GM21515 (cell line): ENCODE measurements around the gene CAV3.

Source experiments
- ATAC-seq: cut with Tn5 transposase; IDR thresholded peaks from one replicate; pipeline ENCODE4 v1.9.1; 2021; ENCODE audit not compliant: unreplicated experiment

Gene CAV3

DNA sequence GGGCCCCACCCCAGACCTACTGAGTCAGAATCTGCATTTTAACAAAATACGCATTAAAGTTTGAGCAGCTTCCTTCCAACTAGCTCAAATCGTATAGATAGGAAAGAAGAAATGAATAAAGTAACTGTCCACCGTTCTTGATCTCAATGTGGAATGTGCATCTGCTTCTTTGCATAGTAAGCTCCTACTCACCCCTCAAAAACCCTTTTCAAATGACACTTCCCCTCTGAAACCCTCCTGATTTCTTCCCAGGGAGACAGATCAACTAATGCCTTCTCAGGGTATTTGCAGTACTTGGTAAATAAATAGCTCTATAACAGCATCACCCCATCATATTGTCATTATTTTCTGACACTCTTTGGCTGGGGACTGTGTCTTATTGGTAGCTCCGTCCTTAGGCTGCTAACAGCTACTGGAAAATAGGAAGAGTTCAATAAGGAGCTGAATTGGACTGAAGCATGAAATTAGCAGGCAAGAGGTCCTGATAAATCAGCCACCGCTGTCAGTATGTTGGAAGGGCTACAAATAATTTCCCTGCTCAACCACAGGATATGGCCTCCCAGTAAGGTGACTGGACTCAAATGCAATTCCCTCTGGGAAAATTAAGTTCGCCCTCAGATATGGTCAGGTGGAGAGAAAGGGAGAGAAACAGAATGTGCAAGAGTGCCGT, 25.6 kb downstream of the CAV3 start:
- ATAC-seq = no peak

DNA sequence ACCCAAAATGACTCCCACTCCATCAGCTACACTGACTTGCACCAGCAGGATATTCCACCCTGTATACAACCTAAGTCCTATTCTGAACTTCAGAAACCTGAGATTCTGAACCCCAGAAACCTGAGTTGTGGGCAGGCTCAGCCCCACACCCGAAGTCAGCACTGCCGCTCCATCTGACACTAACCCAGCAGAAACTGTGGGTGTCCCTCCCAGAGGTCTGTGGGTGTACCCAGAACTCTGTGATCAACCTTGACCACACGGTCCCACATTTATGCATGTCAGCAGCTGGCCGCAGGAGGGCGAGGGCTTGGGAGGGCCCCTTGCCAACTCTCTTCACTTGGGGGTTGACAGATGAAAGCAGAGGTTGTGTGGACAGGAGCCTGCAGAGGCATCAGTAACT, 26.5 kb downstream of the CAV3 start:
- no peak for ATAC-seq

DNA sequence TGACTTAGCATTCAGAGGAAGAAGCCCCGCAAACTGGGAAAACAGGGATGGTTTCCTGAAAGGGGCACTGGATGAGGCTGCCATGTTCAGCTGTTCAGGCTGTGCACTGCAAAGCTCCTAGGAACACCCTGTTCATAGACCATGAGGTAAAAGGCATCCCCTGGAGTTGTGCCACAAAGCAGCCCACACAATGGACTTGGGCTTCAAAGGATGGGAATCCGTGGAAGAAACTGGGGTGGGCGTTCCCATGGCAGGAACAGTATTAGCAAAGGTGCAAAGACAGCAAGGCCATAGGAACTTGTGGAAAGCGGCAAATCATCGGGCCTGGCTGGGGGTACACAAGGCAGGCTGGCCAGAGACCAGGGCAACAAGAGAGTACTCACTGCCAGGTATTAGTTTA, 26.9 kb downstream of the CAV3 start:
- ATAC-seq = no peak

DNA sequence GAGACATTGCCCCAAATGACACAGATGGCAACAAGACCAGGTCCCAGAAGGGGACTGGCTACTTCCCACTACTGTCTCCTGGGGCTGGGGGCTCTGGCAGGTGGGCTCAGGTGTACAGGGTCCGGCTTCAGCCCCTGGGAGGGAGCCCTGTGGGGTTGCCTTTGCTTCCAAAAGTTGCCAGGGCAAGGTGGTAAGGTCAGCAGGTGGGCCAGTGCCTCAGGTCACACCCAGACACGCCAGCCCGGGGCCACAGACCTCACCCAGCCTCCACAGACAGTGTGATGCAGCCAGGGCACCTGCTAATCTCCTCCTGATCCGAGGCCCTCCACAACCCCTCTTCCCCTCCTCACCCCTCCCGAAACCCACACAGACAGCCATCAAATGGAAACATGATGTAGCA, 28.3 kb downstream of the CAV3 start:
- ATAC-seq = no peak

DNA sequence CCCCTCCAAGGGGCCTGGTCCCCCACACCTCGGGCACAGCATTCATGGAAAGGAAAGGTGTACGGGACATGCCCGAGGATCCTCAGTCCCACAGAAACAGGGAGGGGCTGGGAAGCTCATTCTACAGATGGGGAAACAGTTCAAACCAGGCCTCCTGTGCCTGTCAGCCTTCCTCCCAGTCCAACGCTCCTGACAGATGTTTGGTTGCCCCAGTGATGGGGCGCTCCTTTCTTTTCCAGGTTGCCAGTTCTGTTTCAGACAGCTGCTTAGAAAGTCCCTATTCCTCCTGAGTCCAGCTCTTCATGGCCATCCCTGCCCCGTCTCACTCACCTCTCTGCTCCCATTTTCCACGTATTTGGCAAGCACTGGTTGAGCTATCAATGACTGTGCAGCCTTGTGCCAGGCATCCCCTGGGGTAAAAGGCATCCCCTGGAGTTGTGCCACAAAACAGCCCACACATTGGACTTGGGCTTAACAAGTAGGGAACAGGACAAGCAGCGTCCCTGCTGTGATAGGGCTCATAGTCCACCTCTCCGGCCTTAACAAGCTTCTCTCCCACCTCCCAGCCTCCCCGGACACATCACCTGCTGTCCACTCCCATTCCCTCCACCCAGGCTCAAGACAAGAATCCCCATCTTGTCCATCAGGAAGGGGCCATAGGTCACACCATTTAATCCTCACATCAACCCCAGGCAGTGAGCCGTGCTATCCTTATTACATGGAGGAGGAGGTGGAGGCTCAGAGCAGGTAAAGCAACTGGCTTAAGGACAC, 29.2 kb downstream of the CAV3 start:
- ATAC-seq = no peak

DNA sequence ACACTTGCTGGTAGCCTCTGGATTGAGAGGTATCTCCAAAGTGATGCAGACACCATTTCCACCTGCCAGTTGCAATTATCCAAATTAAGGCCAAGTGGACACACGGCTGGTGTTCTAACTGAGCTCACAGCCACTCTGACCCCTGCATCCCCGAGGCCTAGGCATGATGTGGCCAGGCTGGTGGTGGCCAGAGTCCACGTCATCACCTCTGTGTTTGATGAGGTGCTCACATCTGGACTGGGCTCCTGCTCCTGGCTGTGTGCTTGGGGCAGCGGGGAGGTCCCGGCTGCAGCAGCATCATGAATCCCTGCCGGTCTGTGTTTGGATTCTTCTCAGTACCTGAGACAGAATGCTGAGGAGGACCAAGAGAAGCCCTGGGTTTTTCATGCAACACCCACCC, 30.9 kb downstream of the CAV3 start:
- ATAC-seq = no peak

DNA sequence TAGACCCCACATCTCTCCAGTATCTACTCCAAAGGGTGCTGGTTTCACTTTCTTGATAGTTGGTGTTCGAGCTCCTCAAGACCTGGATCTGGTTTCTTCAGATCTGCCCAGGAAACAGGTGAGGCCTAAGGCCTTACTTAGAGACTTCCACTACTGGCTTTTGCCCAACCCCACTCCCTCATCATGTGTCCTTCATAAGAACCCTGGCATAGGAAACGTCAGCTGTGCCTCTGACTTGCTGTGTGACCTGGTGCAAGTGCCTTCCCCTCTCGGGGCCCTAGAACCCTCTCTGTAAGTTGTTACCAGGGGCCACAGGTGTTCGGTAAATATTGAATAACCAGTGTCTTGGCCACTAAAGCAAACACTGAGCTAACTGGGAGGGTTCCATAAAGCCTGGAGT, 31.9 kb downstream of the CAV3 start:
- ATAC-seq = no peak

DNA sequence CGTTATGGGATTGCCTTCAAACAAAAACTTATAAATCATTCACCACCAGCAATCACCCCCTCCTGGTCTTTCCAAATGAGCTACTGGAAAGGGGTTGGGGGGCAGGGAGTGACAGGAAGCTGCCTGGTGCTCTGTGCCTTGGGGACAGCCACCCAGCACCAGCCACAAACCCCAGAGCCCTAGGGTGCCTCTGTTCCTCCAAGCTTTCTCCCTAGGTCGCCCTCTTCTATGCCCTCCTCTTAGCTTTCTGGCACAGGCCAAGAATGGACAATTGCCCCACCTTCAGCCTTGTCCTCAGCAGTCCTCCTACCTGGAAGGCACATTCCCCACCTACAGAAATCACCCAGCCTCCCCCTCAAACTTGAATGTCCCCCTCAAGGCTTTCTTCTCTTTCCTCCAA, 32.5 kb downstream of the CAV3 start:
- ATAC-seq = no peak

DNA sequence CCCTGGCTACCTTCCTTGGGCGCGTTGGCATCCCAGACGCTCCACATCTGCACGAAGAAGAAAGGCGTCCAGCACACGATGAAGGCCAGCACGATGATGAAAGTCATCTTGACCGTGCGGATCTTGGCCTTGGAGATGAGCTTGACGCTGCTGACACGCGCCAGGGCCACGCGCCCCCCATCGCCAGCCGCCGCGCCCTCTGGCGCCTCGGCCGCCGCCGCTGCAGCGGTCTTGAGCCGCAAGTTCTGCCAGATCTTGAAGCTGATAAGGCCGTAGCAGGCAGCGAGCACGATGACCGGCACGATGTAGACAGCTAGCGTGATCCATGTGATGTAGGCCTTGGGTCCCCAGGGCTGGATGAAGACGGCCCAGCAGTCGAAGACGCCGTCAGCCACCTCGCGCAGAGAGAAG, 33.7 kb downstream of the CAV3 start:
- no peak for ATAC-seq

DNA sequence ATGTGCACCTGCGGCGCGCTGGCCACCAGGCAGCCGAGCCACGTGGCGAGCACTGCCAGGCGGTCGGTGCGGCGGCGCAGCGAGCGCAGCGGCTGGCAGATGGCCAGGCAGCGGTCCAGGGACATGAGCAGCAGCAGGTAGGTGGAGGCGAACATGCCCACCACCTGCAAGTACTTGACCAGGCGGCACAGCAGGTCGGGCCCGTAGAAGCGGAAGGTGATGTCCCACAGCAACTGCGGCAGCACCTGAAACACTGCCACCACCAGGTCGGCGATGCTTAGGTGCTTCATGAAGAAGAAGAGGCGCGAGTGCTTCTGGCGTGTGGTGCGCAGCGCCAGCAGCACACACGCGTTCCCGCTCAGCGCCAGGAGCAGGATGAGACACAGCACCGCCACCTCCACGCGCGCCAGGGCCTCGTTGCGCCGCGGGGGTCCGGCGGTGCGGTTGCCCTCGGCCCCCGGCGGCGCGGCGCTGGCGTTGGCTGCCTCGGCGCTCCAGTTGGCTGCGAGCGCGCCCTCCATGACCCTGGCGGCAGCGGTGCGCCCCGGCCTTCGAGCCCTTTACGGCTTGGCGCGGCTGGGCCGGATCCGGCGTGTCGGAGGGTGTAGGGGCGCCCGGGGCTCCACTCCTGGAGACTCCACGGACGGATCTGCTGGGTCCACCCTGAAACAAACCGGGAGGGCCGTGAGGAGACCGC, 34.2 kb downstream of the CAV3 start:
- peak; percentile 61 for ATAC-seq

DNA sequence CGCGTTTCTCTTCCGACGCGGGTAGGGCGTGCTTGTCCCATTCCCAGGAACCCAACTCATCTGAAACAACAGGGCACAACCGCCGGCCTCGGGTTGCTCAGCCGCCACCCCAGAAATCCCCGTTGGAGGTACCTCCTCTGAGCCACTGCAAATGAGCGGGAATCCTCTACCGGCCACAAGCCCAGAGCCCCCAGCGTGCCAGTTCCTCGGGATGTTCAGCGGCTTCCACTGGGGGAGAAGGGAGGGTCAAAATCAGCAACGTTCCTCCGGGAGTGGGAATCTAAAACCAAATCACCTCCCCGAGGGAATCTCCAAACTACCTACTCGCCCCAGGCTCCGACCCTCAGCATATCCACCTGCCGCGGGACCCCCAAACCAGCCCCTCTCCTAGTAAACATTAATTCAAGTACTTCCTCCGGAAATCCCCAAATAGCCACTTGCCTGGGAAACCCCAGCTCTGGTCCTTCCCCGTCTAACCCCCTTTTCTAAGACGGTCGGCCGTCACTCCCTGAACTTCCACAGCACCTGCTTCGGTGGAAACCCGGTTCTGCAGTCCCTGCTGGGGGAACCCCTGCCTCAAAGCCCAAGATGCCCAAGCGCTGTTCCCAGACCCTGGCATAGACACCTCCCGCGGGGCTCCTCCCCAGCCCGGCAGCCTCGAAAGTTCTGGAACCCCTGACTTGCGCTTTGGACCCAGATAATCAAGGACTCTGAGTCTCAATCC, 34.9 kb downstream of the CAV3 start:
- ATAC-seq = peak; percentile 13

DNA sequence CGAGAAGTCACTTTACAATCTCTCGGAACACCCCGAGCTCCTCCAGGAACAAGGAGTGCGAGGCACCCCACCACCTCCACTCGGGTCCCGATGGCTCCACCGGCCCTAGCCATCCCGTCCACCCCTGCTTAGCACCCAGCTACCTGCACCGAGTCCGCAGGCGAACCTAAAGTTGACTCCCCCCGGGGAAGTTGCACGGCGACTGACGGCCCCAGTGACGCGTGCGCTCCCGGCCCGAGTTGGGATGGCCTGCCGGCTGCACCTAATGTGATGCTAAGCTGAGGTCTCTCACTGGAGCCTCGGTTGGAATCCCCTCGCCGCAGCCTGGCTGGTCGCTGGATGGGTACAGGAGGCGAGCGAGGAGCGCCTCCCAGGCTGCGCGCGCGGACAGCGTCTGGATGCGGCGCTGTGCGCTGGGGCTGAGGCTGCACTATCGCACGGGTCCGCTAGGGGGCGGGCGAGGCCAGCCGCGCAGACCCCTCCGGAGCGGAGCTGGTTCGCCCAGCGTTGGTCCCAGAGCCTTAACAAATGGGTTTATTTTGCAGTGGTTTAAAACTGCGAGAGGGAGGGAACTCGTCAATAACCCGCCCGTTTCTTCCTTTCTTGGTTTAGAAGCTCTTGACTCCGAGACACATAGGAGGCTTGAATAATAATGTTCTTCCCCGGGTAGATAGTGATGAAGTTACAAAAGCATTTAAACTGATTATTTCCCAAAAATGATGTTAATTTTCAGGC, 35.7 kb downstream of the CAV3 start, which contains the start of gene OXTR:
OXTR (minus strand) TSS at position 526 of the 735 bp plus-strand sequence. CDS start 1,426 bp downstream, outside the sequence.
- peak; percentile 77 for ATAC-seq

DNA sequence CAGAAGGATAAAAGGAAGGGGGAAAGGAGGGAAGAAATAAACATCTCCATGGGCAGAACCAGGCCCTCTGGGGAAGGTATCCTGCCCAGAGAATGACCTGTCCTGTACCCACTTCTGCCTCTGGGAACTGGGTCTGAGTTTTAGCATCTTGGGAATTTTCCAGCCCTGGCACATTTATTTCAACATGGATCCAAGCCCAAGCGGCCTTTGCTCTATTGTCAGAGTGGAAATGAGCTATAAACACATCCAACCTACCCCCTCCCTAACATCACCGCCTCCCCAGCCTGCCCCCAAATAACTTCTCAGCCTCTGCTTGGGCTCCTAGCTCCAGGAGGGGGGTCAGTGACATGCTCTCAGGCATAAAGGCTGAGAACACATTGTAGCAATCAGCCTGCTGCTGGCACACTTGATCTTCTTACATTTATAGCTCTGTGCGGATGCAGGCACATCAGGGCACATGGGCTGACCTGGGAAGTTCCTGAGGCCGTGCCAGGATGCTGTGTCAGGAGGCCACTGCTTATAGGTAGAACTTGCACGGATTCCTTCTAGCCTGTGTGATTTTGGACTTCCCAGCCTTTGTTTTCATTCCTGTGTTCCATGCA, 40.4 kb downstream of the CAV3 start:
- ATAC-seq = no peak

DNA sequence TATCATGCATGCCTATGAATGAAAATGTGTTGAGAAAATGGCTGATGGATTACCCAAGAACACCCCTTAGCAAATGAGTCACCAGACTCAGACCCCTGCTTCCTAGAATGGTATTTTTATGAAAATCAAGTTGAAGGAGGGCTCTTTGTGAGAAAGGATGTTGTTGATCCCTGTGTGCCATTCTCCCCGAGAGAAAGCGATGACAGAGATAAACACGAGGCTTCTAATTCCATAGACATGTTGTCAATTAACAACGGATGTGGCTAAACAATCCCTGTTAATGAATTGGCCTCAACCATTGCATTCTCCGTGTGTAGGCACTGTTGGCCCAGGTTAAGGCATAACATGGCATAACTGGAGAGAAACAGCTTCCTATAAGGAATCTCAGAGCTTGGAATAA, 41.6 kb downstream of the CAV3 start:
- ATAC-seq = no peak

DNA sequence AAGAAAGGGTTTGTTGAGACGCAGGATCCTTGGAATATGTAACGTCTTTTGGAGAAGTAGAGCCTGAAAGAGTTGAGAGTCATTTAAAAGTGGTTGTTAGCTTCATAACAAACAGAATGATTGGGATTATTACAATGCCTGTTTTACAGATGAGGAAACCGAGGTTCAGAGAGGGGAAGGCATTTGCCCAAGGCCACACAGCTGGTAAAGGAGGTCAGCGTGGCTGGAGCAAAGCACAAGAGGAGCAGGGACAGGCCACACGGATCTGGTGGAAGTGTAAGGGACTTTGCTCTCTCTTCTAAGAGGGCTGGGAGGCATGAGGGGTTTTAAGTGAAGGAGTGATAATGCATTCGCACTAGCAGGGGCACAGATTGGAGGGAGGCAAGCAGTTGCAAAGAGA, 42.0 kb downstream of the CAV3 start:
- ATAC-seq = no peak

DNA sequence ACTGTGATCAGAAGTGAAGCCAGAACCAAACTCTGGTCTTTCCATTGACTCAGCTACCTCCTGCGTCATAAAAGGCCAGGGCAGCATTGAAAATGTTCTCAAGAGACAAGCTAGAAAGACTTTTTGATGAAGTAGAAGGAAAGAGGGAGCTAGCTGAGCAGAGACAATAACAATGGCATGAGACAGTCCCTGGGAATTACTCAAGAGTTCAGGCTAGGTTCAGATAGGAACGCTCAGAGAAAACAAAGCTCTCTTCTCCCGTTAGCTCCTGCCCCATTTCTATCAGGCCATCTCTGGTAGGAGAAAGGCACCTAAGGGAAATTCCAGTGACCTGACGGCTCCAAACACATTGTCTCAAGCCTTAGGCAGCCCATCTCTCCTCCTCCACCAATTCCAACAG, 42.8 kb downstream of the CAV3 start:
- ATAC-seq = no peak

DNA sequence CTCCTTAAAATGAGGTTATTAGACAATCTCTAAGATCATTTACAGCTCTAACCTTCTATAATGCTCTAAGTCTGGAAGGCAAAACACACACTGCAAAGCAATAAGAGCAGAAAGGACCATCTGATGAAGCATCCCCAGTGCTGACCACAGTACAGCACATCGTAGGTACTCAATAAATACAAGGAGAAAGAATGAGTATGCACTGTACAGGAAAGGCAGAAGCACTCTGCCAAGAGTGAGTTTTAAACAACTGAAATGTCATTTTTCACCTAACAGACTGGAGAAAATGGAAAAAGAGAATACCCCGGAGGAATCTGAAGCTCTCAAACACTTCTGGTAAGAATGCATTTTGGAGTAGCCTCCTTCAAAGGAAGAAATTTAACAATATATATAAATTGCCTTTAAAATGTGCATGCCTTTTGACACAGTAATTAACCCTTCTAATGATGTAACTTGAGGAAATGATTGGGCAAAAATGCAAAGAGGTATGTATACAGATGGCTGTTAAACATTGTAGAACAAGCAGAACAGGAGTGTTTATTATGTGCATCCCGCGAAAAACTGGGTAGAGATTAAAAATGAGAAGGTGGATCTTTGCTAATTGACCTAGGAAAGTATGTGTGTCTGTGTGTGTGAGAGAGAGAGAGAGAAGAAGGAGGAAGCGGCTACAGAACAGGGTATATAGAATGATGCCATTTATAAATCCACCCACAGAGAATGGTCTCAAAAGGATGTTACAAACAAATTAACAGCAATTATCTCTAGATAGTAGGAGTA, 43.8 kb downstream of the CAV3 start:
- no peak for ATAC-seq

DNA sequence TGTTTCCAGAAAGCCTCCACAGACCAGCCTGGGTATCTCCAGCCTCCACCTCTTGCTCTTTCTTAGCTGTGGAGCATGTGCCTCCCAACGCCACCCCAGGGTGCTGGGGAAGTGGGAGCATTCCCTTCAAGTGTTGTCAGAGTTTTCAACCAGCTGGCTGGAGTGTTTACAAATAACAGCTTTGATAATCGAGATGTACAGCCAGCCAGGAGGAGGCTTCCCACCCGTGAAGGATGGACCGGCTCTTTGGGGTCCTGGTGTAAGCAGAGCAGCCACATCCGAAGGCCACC, 44.3 kb downstream of the CAV3 start:
- no peak for ATAC-seq

DNA sequence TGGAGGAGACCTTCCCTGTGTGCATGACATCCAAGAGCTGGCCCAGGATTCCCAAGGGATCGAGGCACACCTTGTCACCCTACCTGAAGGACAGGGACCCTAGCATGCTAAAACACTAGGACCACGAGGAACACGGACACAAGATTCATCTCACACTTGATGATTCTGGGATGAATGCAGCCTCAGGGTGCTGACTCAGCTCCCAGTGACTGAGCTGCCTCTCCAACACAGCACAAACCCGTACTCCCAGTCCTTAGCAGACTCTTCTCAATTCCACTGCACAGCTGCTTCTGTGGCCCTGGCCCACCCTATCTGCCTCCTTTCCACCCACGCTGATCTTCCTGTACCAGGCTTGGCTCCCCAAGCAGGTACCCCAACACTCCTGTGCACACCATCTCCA, 44.9 kb downstream of the CAV3 start:
- no peak for ATAC-seq

DNA sequence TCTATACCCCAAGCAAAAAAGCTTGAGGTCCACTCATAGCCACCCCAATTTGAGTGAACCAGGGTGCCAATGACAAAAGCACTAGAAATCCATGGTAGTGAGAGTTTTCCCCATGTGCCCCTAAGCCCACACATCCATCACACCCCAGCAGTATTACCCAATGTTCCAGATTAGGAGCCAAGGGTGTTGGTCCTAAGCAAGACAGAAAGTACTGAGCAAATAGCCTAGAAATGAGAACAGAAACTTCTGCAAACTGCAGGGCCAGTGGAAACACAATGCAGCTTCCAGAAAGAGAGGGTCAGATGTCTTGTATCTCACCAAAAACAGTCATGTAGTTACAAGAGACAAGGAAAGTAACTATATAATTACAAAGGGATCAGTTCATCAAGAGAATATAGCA, 46.7 kb downstream of the CAV3 start:
- no peak for ATAC-seq
